HCT116 (cell line): ENCODE results near the gene CCM2. TPM values are rescaled to one million over a fixed set of nuclear protein-coding genes. Genes with fewer than 3 reads are reported as not detected.

Experiments
- ATAC-seq: fragments of 200-7000 bp; cut with Tn5 transposase; 2 replicates; pipeline ENCODE4 v1.9.1; 2020; ENCODE audit warnings: mild to moderate bottlenecking, moderate library complexity
- BruUV-seq: library from RNA; stranded (reverse); fragments of 400-500 nt; replicated peaks from 2 replicates; lab custom pipeline; 2021; lab: Mats Ljungman, UMichigan
- CTCF ChIA-PET: fragments of 300-600 bp; sonication (Branson Sonifier 250); formaldehyde crosslinking; loops from one replicate; lab custom pipeline; 2021; ENCODE audit warnings: antibody characterized with exemption; lab: Charles Lee
- POLR2A ChIA-PET: fragments of 300-600, 350-600 bp; sonication (Branson Sonifier 250); formaldehyde crosslinking; loops from one replicate; lab custom pipeline; 2021; ENCODE audit warnings: antibody characterized with exemption; lab: Charles Lee
- RAD21 ChIA-PET, 2 experiments: fragments of 300-600 bp; sonication (Branson Sonifier 250); formaldehyde crosslinking; loops; one replicate each; lab custom pipeline; 2023; ENCODE audit warnings: low total read pairs in 2 of 2; ENCODE audit not compliant: uncharacterized antibody in 2 of 2, unreplicated experiment in 2 of 2, low non-redundant PET in 1 of 2; lab: Charles Lee
- DNase-seq: peaks from one replicate; pipeline ENCODE4 v3.0.0-alpha.2; 2010; ENCODE audit warnings: low read depth, low spot score
- H2AFZ ChIP-seq: fragments of 200-600 bp; shearing (Covaris generic), sonication (generic); 2 replicates; pipeline ENCODE4 v1.6.1; 2017; ENCODE audit warnings: low read depth, mixed run types, mixed read lengths, antibody characterized with exemption, low read length; ENCODE audit not compliant: poor library complexity, severe bottlenecking
- H3K27ac ChIP-seq: 2 replicates; pipeline ENCODE4 v1.5.1; 2012; ENCODE audit warnings: low read depth, low read length
- H3K27me3 ChIP-seq: fragments of 200-600 bp; sonication (generic); 2 replicates; pipeline ENCODE4 v1.6.1; 2016; ENCODE audit warnings: mixed run types, low read length, mixed read lengths; ENCODE audit not compliant: insufficient read depth
- H3K36me3 ChIP-seq, 2 experiments: fragments of 200-500 bp in 1 of 2; fragments of 200-600 bp in 1 of 2; sonication (Bioruptor generic) in 1 of 2; sonication (generic) in 1 of 2; 2 replicates each; pipeline versions ENCODE4 v1.5.1 to v1.6.1; 2014 to 2016; ENCODE audit warnings: low read length in 2 of 2, inconsistent platforms in 1 of 2, mixed read lengths in 1 of 2, mixed run types in 1 of 2; ENCODE audit not compliant: insufficient read depth in 2 of 2, control insufficient read depth in 1 of 2
- H3K4me1 ChIP-seq, 2 experiments: fragments of 200-600 bp in 1 of 2; sonication (generic) in 1 of 2; 2 replicates each; pipeline versions ENCODE4 v1.5.1 to v1.6.1; 2012 to 2017; ENCODE audit warnings: low read length in 2 of 2, inconsistent platforms in 1 of 2, mild to moderate bottlenecking in 1 of 2, mixed read lengths in 1 of 2, mixed run types in 1 of 2, moderate library complexity in 1 of 2; ENCODE audit not compliant: insufficient read depth in 2 of 2, control insufficient read depth in 1 of 2
- H3K4me2 ChIP-seq: fragments of 200-600 bp; sonication (generic); 2 replicates; pipeline ENCODE4 v1.6.1; 2017; ENCODE audit warnings: mixed run types, low read length, mixed read lengths
- H3K4me3 ChIP-seq, 2 experiments: fragments of 200-600 bp in 1 of 2; sonication (generic) in 1 of 2; replicated peaks in 1 of 2; 2 replicates each; pipeline ENCODE4 v1.5.1; 2011 to 2016; ENCODE audit warnings: low read length in 2 of 2, control low read depth in 1 of 2, low read depth in 1 of 2, mild to moderate bottlenecking in 1 of 2, mixed read lengths in 1 of 2, mixed run types in 1 of 2
- H3K79me2 ChIP-seq: fragments of 200-600 bp; sonication (generic); 2 replicates; pipeline ENCODE4 v1.6.1; 2017; ENCODE audit warnings: mild to moderate bottlenecking, mixed run types, low read length, moderate library complexity, mixed read lengths; ENCODE audit not compliant: insufficient read depth
- H3K9ac ChIP-seq: fragments of 200-600 bp; sonication (generic); 2 replicates; pipeline ENCODE4 v1.6.1; 2016; ENCODE audit warnings: low read length, mixed read lengths
- H3K9me2 ChIP-seq: fragments of 200-600 bp; sonication (generic), shearing (Covaris generic); 2 replicates; pipeline ENCODE4 v1.6.1; 2017; ENCODE audit warnings: mixed run types, mild to moderate bottlenecking, moderate library complexity; ENCODE audit not compliant: insufficient read depth
- H3K9me3 ChIP-seq, 2 experiments: fragments of 200-500 bp in 1 of 2; fragments of 200-600 bp in 1 of 2; sonication (Bioruptor generic) in 1 of 2; sonication (generic) in 1 of 2; 2 replicates each; pipeline ENCODE4 v1.6.1; 2014 to 2017; ENCODE audit warnings: low read length in 2 of 2, mixed read lengths in 2 of 2, inconsistent platforms in 1 of 2, low read depth in 1 of 2, mild to moderate bottlenecking in 1 of 2, mixed run types in 1 of 2, moderate library complexity in 1 of 2; ENCODE audit not compliant: control insufficient read depth in 1 of 2, insufficient read depth in 1 of 2
- H4K20me1 ChIP-seq: fragments of 200-600 bp; sonication (generic), shearing (Covaris generic); 2 replicates; pipeline ENCODE4 v1.6.1; 2017; ENCODE audit warnings: mixed run types, mild to moderate bottlenecking, moderate library complexity; ENCODE audit not compliant: insufficient read depth
- ATF3 ChIP-seq: IDR thresholded peaks from 2 replicates; pipeline ENCODE4 v1.6.1; 2012
- CBX3 ChIP-seq: IDR thresholded peaks from 2 replicates; pipeline ENCODE4 v1.6.1; 2012; ENCODE audit warnings: low read depth
- ELF1 ChIP-seq: IDR thresholded peaks from 2 replicates; pipeline ENCODE4 v1.6.1; 2012; ENCODE audit warnings: low read depth, borderline replicate concordance
- EZH2phosphoT487 ChIP-seq: fragments of 200-600 bp; IDR thresholded peaks from 2 replicates; pipeline ENCODE4 v1.6.1; 2018; ENCODE audit warnings: antibody characterized with exemption, borderline replicate concordance
- JUND ChIP-seq: IDR thresholded peaks from 2 replicates; pipeline ENCODE4 v1.6.1; 2012
- MAX ChIP-seq: IDR thresholded peaks from 2 replicates; pipeline ENCODE4 v1.6.1; 2012
- POLR2A ChIP-seq: IDR thresholded peaks from 2 replicates; pipeline ENCODE4 v1.7.0; 2011; ENCODE audit warnings: borderline replicate concordance; ENCODE audit not compliant: insufficient read depth, insufficient read length; ENCODE audit errors: extremely low read depth
- POLR2AphosphoS5 ChIP-seq: IDR thresholded peaks from 2 replicates; pipeline ENCODE4 v1.6.1; 2011; ENCODE audit warnings: mild to moderate bottlenecking, low read depth, low read length, moderate library complexity
- RAD21 ChIP-seq: IDR thresholded peaks from 2 replicates; pipeline ENCODE4 v1.6.1; 2012; ENCODE audit warnings: low read depth, mild to moderate bottlenecking
- SIN3A ChIP-seq: IDR thresholded peaks from 2 replicates; pipeline ENCODE4 v1.6.1; 2012; ENCODE audit warnings: low read depth
- SP1 ChIP-seq: IDR thresholded peaks from 2 replicates; pipeline ENCODE4 v1.6.1; 2012; ENCODE audit warnings: low read depth
- SRF ChIP-seq: IDR thresholded peaks from 2 replicates; pipeline ENCODE4 v1.6.1; 2012; ENCODE audit warnings: low read depth
- TCF7L2 ChIP-seq: IDR thresholded peaks from 2 replicates; pipeline ENCODE4 v1.7.0; 2011; ENCODE audit warnings: borderline replicate concordance, inconsistent platforms; ENCODE audit not compliant: insufficient read depth, insufficient read length; ENCODE audit errors: extremely low read depth
- ZFX ChIP-seq: fragments of 450-650 bp; IDR thresholded peaks from 2 replicates; pipeline ENCODE4 v1.6.1; 2017
- intact Hi-C: fragments of 100-400 bp; cut with micrococcal nuclease; formaldehyde crosslinking; loops from 2 replicates; pipeline ENCODE4 v1.10.0; 2022
- total RNA-seq: library from RNA; stranded (reverse); gene quantifications from one replicate; pipeline ENCODE4 v1.2.1, GENCODE V29; 2021; ENCODE audit not compliant: unreplicated experiment
- TF ChIP-seq, protein P1 (sequence below), 3 experiments: fragments of 200-600 bp in 1 of 3; sonication (generic) in 1 of 3; IDR thresholded peaks in 2 of 3; conservative IDR thresholded peaks in 1 of 3; 2 replicates each; pipeline ENCODE4 v1.5.1; 2012 to 2017; ENCODE audit warnings: low read depth in 2 of 3, low read length in 2 of 3, antibody characterized with exemption in 1 of 3, borderline replicate concordance in 1 of 3, control low read depth in 1 of 3, mild to moderate bottlenecking in 1 of 3, mixed read lengths in 1 of 3, mixed run types in 1 of 3, moderate library complexity in 1 of 3; ENCODE audit not compliant: insufficient read depth in 1 of 3
- TF ChIP-seq, protein P2 (sequence below): IDR thresholded peaks from 2 replicates; pipeline ENCODE4 v1.6.1; 2012; ENCODE audit warnings: low read depth

Gene CCM2
- total RNA-seq, 1 experiment from 2014 or later: 34.4 TPM

- H3K4me2 ChIP-seq: no peak overlapping the region
- ChIA-PET RAD21 (no interaction called here), POLR2A (no interaction called here), CTCF (no interaction called here)
- TF ChIP-seq RAD21 (no peak), SIN3A (no peak), CBX3 (no peak), ZFX (no peak), JUND (no peak), MAX (no peak), ATF3 (no peak), POLR2A (no peak), SRF (no peak), POLR2AphosphoS5 (no peak), TCF7L2 (no peak), ELF1 (no peak), SP1 (no peak), EZH2phosphoT487 (no peak)
- TF ChIP-seq, protein P1, sequence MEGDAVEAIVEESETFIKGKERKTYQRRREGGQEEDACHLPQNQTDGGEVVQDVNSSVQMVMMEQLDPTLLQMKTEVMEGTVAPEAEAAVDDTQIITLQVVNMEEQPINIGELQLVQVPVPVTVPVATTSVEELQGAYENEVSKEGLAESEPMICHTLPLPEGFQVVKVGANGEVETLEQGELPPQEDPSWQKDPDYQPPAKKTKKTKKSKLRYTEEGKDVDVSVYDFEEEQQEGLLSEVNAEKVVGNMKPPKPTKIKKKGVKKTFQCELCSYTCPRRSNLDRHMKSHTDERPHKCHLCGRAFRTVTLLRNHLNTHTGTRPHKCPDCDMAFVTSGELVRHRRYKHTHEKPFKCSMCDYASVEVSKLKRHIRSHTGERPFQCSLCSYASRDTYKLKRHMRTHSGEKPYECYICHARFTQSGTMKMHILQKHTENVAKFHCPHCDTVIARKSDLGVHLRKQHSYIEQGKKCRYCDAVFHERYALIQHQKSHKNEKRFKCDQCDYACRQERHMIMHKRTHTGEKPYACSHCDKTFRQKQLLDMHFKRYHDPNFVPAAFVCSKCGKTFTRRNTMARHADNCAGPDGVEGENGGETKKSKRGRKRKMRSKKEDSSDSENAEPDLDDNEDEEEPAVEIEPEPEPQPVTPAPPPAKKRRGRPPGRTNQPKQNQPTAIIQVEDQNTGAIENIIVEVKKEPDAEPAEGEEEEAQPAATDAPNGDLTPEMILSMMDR (IDR thresholded peaks at IDR 0.05 in 2 of 3, conservative IDR thresholded peaks at IDR 0.05 in 1 of 3; ENCODE audit: borderline replicate concordance in 1 of 3, insufficient read depth in 1 of 3, low read depth in 2 of 3, low read length in 2 of 3): no peak
- TF ChIP-seq, protein P2, sequence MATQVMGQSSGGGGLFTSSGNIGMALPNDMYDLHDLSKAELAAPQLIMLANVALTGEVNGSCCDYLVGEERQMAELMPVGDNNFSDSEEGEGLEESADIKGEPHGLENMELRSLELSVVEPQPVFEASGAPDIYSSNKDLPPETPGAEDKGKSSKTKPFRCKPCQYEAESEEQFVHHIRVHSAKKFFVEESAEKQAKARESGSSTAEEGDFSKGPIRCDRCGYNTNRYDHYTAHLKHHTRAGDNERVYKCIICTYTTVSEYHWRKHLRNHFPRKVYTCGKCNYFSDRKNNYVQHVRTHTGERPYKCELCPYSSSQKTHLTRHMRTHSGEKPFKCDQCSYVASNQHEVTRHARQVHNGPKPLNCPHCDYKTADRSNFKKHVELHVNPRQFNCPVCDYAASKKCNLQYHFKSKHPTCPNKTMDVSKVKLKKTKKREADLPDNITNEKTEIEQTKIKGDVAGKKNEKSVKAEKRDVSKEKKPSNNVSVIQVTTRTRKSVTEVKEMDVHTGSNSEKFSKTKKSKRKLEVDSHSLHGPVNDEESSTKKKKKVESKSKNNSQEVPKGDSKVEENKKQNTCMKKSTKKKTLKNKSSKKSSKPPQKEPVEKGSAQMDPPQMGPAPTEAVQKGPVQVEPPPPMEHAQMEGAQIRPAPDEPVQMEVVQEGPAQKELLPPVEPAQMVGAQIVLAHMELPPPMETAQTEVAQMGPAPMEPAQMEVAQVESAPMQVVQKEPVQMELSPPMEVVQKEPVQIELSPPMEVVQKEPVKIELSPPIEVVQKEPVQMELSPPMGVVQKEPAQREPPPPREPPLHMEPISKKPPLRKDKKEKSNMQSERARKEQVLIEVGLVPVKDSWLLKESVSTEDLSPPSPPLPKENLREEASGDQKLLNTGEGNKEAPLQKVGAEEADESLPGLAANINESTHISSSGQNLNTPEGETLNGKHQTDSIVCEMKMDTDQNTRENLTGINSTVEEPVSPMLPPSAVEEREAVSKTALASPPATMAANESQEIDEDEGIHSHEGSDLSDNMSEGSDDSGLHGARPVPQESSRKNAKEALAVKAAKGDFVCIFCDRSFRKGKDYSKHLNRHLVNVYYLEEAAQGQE: no peak
- 0 out of 2 replicates have a peak, but pooled peaks cover 11% of the 10 kb centered on the region for H3K79me2 ChIP-seq
- H3K9me2 ChIP-seq: no peaks in the 10 kb centered on the region
- H3K27me3 ChIP-seq: no peaks in the 10 kb centered on the region
- no peak overlapping the region for H3K9ac ChIP-seq
- no peak overlapping the region for H3K4me3 ChIP-seq
- ATAC-seq (no peak), DNase-seq (no peak)
- no peaks in the 10 kb centered on the region for H3K36me3 ChIP-seq
- H3K9me3 ChIP-seq: no peaks in the 10 kb centered on the region
- no peak overlapping the region for H3K27ac ChIP-seq
- intact Hi-C loops: no loop called here
- H2AFZ ChIP-seq: no peak overlapping the region
- no peaks in the 10 kb centered on the region; a peak in 2 of 4 replicates for H3K4me1 ChIP-seq
- H4K20me1 ChIP-seq: no peaks in the 10 kb centered on the region
- no TSS peak for BruUV-seq
Observed at GRCh38 chr7:45031829-45032228, 31.8 kb downstream of the CCM2 start.
